ENCODE measurements around the gene HLA-DMB.
"Not testable (repeated sequence)": the region's sequence is repeated elsewhere in the genome, so short reads cannot be mapped to it uniquely, and the experiment has no call there.

HLA-DMB gene

GRCh38 chr6:32950010-32950409 lies 9.2 kb upstream of the HLA-DMB start:
- DNase-seq (ENCODE audit: low read depth): no peak

DNA sequence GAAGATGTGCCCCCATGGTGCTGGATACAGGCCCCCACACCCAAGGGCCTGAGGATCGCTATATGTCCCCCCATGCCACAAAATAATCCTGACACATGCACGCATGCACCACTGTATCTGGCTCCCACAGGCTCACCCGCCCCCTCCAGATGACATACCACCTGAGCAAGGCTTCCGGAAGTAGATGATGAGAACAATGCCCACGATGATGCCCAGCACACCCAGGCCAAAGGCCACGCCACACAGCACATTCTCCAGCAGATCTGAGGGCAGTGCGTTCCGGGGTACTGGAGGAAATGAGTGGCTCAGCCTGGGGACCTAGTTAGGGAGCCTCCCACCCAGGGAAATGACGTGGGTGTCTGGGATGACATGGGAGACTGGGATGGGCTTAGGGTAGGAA lies 8.3 kb upstream of the HLA-DMB start:
- DNase-seq (ENCODE audit: low read depth): no peak

DNA sequence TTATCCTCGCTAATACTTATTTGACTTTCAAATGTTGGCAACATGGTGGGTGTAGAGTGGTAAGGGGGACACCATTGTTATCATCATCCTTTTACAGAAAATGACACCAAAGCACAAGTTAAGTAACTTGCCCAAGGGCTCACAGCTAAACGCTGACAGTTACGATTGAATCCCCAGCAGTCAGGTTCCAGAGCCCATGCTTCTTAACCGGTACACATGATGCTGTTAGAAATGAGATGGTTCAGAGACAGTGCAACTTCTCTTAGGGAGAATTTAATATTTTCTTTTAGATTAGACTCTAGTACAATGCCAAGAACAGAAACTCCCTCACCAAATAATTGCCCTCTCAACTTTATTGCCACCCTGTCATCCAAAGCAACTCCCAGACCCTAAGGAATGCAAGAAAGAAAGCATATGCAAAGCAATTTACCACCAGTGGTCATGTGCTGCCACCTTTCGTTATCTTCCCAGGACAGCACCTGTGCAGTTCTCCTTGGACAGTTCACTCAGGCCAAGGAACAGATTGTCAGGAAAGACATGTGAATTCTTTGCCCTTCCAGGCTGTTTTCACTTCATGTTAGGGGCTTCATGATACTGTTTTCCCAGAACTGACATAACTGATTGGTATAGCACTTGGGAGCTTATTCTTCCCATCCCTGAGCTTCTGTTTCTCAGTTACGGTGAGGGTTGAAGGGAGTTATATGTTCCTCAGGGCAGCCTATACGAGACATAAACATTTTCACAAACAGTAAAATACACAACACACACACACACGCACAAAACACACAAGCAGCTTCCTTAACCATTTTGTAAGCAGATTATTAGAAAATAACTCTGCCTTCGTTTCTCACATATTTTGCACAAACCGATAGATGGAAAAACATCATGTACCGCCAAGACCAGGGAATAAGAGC lies 7.0 kb upstream of the HLA-DMB start:
- no peak for DNase-seq (ENCODE audit: low read depth)

DNA sequence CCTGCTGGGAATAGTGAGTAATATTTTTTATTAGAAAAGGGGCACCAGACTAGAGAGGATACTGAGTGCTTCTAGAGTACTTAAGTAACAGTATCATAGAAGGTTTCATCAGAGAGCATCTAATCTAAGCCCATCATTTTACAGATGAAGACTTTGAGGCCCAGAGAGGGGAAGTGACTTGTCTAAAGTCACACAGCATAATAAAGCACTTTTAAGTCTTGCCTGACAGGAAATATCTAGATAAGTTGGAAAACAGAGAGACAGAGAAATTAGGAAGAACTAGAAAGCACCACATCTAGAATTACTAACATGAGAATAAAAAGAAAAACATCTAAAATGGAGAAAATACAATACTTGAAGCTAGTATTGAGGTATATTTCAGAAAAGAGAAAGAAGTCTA lies 6.1 kb upstream of the HLA-DMB start:
- no peak for DNase-seq (ENCODE audit: low read depth)

DNA sequence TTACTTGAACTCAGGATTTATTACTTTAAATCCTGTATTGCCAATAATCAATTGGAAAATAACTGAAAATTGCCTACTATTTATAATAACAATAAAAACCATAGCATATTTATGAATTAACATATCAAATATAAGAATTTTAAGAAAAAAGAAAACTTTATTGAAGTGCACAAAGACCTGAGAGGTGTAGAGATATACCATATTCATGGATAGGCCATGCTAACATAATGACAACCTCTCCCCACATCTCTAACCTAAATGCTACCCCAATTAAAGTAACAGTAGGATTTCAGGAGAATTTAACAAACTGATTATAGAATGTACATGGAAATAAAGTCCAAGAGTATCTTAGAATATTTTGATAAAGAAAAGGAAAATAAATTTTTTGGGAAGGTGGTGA lies 5.1 kb upstream of the HLA-DMB start:
- DNase-seq (ENCODE audit: low read depth): no peak

DNA sequence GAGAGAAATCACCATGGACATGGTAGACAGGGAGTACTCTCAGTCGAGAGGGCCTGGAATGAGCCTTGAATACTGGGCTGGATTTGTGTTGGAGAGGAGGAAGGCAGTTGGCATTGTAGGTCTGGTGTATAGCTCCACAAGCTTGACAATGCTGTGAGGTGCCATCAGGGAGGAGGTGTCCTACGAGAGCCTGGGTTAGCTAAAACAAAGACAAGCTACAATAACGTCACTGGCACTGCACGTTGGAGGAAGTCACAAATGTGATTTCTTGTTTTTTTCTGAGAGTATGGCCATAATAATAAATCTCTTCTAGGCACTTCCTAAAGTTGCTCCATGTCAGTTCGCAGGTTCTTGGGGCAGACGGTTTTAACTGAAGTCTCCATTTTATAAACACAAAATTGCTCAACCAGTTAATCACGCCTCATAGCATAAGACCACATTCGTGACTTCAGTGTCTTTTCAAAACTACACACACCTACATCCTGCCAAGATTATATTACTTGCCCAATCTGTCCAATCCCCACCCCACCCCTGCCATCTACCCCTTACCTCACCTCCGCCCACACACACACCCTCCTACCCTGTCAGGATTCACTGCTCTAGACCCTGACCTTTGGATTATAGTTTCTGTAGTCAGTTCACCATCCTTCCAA lies 4.4 kb upstream of the HLA-DMB start:
- no peak for DNase-seq (ENCODE audit: low read depth)

GRCh38 chr6:32943864-32944649 lies 3.2 kb upstream of the HLA-DMB start:
- DNase-seq (ENCODE audit: low read depth): no peak

GRCh38 chr6:32942555-32943123 lies 1.8 kb upstream of the HLA-DMB start:
- not testable (repeated sequence) for DNase-seq (ENCODE audit: low read depth)

GRCh38 chr6:32941214-32941768 lies 463 bp upstream of the HLA-DMB start:
- no peak for DNase-seq (ENCODE audit: low read depth)

DNA sequence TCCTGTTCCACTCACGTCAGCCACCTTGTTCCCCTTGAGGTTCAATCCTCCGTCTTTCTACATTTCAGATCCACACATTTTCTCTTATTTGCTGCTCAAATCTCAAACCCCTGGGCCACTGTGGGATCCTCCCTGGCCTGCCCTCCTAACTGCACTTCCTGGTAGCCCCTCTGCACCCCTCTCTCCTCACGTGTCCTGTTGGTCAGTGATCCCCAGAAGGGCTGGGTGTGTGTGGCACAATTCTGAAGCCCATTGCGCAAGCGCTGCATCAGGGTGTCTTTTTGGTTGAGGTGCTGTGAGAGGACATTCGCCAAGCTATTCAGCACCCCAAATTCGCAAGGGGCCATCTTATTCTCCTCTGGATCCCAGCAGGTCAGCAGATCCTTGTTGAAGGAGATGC lies 2.3 kb downstream of the HLA-DMB start:
- no peak for DNase-seq (ENCODE audit: low read depth)

DNA sequence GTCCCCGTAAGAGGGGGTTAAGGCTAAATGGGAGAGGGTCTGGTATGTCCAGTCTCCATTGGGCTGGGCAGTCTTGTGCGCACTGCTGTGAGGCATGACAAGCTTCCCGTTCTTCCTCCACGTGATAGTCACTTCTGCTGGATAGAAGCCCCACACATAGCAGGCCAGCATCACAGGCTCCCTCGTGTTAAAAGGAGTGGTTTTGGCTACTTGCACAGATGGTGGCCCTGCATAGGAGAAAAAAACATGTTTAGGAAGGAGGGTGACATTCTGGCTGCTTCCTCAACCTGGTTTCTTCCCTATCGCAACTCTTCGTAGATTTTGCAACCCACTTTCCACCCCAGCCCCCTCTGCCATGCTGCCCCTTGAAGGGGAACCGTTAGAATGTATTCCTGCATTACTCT lies 3.6 kb downstream of the HLA-DMB start:
- DNase-seq (ENCODE audit: low read depth): no peak

GRCh38 chr6:32936239-32937152 lies 4.3 kb downstream of the HLA-DMB start:
- no peak for DNase-seq (ENCODE audit: low read depth)

GRCh38 chr6:32935551-32936238 lies 5.1 kb downstream of the HLA-DMB start:
- DNase-seq (ENCODE audit: low read depth): no peak

- DNase-seq (ENCODE audit: low read depth): peak; percentile 66
Observed at GRCh38 chr6:32933661-32934085, 7.2 kb downstream of the HLA-DMB start.

DNA sequence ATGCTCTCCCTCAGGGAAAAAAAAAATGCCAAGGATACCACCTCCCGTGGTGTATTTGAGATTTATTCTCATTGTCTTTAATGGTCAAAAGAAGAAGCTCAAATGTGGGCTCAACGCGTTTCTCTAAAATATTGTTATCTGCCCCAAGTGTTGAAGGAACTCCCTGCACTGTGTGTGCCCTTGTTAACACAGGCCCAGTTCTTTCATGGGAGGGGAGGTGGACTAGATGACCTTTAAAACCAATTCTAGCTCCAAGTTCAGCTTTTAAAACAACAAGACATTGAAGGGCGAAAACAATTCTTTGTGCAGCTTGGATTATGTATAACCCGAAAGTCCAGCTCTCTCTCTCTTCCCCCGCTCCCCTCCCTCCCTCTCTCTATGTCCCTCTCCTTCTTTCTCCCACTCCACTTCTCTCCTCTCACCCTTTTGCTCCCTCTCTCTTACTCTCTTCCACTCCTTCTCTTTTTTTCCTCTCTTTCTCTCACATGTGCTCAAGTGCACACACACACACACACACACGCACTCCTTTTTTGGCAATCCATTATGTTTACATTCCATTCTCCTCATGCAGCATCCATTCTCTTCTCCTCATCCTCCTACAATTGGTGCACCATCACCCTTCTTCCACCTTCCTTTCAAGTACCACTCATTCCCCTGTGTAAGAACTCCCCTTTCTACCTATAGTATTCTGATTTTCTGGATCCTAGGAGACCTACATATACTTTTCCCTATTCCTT lies 8.5 kb downstream of the HLA-DMB start:
- peak; percentile 21 for DNase-seq (ENCODE audit: low read depth)

- no peak for DNase-seq (ENCODE audit: low read depth)
Observed at GRCh38 chr6:32931211-32931610, 9.6 kb downstream of the HLA-DMB start.

DNA sequence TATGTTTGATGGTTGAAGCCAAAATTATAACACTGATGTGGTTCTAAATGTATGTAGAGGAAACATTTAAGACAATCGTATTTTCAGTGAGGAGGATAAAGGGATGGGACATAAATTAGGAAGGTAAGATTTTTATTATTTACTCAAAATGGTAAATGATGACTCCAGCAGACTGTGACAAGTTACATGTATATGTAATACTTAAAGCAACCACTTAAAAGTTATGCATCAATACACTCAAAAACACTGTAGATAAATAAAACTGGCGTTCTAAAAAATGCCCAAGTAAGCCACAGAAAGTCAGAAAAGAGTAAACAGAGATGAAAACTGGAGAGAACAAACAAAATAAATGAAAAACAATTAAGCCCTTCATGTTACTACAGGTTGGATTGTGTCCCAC lies 18.7 kb downstream of the HLA-DMB start:
- DNase-seq (ENCODE audit: low read depth): no peak

GRCh38 chr6:32920715-32921114 lies 20.1 kb downstream of the HLA-DMB start:
- DNase-seq (ENCODE audit: low read depth): no peak

DNA sequence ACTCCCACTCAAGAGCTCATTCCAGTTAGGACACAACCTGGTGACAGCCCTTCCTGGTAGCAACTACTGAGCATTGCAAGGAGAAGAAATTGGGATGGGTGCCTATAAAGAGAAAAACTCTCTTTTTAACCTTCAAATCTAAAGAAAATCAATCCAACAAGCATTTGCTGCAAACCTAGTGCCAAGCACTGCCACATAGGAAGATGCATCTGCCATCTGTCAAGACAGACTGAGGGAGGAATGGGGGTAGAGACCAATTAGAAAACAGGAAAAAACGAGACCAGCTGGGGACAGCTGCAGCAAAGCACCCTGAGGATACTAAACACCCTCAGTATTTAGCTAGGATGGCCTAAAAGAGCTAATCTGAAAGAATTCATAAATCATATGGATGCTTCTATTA lies 27.9 kb downstream of the HLA-DMB start:
- DNase-seq (ENCODE audit: low read depth): no peak

DNA sequence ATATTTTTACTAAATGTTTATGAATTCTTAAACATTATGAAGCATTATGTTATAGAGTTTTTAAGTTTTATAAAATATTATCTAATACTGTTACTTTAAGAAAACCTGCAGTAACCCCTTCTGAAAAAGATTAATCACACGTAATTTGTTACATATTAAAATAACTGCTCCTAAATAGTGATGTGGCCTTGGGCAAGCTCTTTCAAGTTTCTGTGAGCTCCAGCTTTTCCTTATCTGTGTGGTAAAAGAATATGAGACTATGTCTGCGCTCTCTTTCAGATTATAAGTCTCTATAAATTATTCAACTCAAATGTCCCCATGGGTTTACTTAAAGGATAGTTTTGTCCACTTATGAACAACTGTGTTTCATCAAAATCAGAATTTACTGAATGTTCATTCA lies 31.9 kb downstream of the HLA-DMB start:
- DNase-seq (ENCODE audit: low read depth): no peak

All from fibroblast of gingiva (primary cell).